ENCODE measurements around the gene GLRX3. TPM values are rescaled to one million over a fixed set of nuclear protein-coding genes. Genes with fewer than 3 reads are reported as not detected.

Gene GLRX3
- total RNA-seq, 4 donors from 2014 or later: 41.0 to 68.0 (median 50.1) TPM

- no peak for DNase-seq
- Histone ChIP-seq H3K4me1 (no peaks in the 10 kb centered on the region), H3K4me3 (no peak overlapping the region), H3K27me3 (no peaks in the 10 kb centered on the region), H3K36me3 (no peaks in the 10 kb centered on the region), H3K9me3 (no peaks in the 10 kb centered on the region), H3K27ac (no peak overlapping the region)
- in situ Hi-C loops (cut with MboI; ENCODE audit: low sequenced_read_pairs in 4 of 4): no loop called here
- TF ChIP-seq, protein P1, sequence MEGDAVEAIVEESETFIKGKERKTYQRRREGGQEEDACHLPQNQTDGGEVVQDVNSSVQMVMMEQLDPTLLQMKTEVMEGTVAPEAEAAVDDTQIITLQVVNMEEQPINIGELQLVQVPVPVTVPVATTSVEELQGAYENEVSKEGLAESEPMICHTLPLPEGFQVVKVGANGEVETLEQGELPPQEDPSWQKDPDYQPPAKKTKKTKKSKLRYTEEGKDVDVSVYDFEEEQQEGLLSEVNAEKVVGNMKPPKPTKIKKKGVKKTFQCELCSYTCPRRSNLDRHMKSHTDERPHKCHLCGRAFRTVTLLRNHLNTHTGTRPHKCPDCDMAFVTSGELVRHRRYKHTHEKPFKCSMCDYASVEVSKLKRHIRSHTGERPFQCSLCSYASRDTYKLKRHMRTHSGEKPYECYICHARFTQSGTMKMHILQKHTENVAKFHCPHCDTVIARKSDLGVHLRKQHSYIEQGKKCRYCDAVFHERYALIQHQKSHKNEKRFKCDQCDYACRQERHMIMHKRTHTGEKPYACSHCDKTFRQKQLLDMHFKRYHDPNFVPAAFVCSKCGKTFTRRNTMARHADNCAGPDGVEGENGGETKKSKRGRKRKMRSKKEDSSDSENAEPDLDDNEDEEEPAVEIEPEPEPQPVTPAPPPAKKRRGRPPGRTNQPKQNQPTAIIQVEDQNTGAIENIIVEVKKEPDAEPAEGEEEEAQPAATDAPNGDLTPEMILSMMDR (IDR thresholded peaks at IDR 0.05 in 4 of 5, conservative IDR thresholded peaks at IDR 0.05 in 1 of 5): no peak
- TF ChIP-seq POLR2A (IDR thresholded peaks at IDR 0.05): no peak
- intact Hi-C loops (cut with DNase I; ENCODE audit: low total_unique reads): no loop called here
- ATAC-seq: no peak
Measured at GRCh38 chr10:130221456-130222375, 85.5 kb downstream of the GLRX3 start.

DNA sequence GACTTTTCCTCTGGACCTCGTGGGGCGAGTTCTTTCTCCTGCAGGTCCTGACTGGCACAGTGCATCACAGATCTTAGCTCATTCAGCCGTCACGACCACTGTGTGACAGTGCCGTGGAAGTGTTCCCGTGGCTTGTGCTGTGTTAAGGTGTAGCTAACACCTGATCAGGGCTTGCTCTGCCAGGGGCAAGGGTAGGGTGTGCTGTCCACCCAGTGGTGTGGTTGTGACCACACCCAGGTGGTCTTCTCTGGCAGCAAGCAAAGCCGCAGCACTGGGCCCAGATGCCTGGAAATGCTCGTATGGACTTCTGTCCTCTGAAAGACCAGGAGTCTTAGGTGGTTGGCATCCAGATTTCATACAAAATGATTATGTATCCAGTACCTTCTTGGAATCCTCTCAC, 86.2 kb downstream of the GLRX3 start:
- no peak for TF ChIP-seq POLR2A (IDR thresholded peaks at IDR 0.05)
- TF ChIP-seq, protein P1 (IDR thresholded peaks at IDR 0.05 in 4 of 5, conservative IDR thresholded peaks at IDR 0.05 in 1 of 5): no peak
- intact Hi-C loops (cut with DNase I; ENCODE audit: low total_unique reads): no loop called here
- no peak for ATAC-seq
- H3K9me3 ChIP-seq: no peaks in the 10 kb centered on the region
- H3K4me3 ChIP-seq: no peak overlapping the region
- no peak for DNase-seq
- H3K36me3 ChIP-seq: no peaks in the 10 kb centered on the region
- no peaks in the 10 kb centered on the region for H3K27me3 ChIP-seq
- no peaks in the 10 kb centered on the region for H3K4me1 ChIP-seq
- in situ Hi-C loops (cut with MboI; ENCODE audit: low sequenced_read_pairs in 4 of 4): no loop called here
- no peak overlapping the region for H3K27ac ChIP-seq

DNA sequence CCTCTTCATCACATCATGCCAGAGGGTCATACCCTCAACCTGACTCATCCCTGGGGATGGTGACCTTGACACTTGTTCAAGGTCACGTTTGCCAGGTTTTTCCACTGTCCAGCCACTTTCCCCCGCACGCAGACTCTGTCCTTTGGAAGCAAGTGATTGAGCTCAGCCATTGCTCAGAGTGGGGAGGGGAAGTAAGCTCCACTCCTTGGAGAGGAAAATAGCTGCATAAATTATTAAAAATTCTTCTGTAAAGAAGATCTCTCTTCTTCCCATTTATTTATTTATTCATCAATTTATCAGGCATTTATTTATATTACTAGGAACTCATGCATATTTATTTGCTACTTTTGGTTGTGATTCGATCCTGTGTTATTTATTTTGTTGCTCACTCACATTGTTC, 88.0 kb downstream of the GLRX3 start:
- in situ Hi-C loops (cut with MboI; ENCODE audit: low sequenced_read_pairs in 4 of 4) (no loop called here), intact Hi-C loops (cut with DNase I; ENCODE audit: low total_unique reads) (no loop called here)
- Histone ChIP-seq H3K27me3 (no peaks in the 10 kb centered on the region), H3K4me1 (no peaks in the 10 kb centered on the region), H3K27ac (no peak overlapping the region), H3K9me3 (no peaks in the 10 kb centered on the region), H3K4me3 (no peak overlapping the region), H3K36me3 (no peaks in the 10 kb centered on the region)
- DNase-seq (no peak), ATAC-seq (no peak)
- no peak for TF ChIP-seq POLR2A (IDR thresholded peaks at IDR 0.05)
- TF ChIP-seq, protein P1 (IDR thresholded peaks at IDR 0.05 in 4 of 5, conservative IDR thresholded peaks at IDR 0.05 in 1 of 5): no peak

DNA sequence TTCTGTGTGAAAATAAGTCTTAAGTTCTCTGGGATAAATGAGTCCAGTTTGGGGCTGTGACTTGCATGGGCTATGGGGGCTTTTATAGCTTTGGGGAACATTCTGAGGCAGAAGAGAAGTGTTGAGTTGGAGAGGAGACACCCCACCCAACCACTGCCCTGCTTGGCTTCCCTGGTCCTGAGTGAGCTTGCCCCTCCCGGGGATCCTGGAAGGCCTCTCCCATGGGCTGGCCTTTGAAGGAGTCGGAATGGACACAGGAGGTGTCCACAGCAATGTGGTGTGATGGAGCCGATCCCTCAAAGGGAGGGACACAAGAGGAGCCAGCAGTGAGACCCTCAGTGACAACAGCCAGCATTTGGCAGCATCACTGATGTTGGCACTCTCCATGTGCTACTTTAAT, 89.8 kb downstream of the GLRX3 start:
- in situ Hi-C loops (cut with MboI; ENCODE audit: low sequenced_read_pairs in 4 of 4): no loop called here
- ATAC-seq (no peak), DNase-seq (no peak)
- Histone ChIP-seq H3K4me1 (no peaks in the 10 kb centered on the region), H3K9me3 (no peaks in the 10 kb centered on the region), H3K4me3 (no peak overlapping the region), H3K27ac (no peak overlapping the region), H3K27me3 (no peaks in the 10 kb centered on the region), H3K36me3 (no peaks in the 10 kb centered on the region)
- TF ChIP-seq, protein P1 (IDR thresholded peaks at IDR 0.05 in 4 of 5, conservative IDR thresholded peaks at IDR 0.05 in 1 of 5): no peak
- TF ChIP-seq POLR2A (IDR thresholded peaks at IDR 0.05): no peak
- intact Hi-C loops (cut with DNase I; ENCODE audit: low total_unique reads): no loop called here

Data from gastrocnemius medialis (tissue), 4 donors.